Epidermal melanocyte (primary cell): ENCODE measurements around the gene OR11H12.
"Not testable (repeated sequence)": the region's sequence is repeated elsewhere in the genome, so short reads cannot be mapped to it uniquely, and the experiment has no call there.

Experiments
- DNase-seq: peaks from one replicate; pipeline ENCODE4 v3.0.0; 2011; ENCODE audit warnings: low spot score; ENCODE audit not compliant: insufficient read length

OR11H12 gene

GRCh38 chr14:18600817-18601216, at the start of gene OR11H12:
Gene OR11H12, plus strand, starts transcription at chr14:18601117. Its CDS starts 0 bp downstream, at chr14:18601117.
- DNase-seq = not testable (repeated sequence)

GRCh38 chr14:18582908-18583307, 18.0 kb upstream of the OR11H12 start:
- not testable (repeated sequence) for DNase-seq

- not testable (repeated sequence) for DNase-seq
Observed at GRCh38 chr14:18626610-18627213, 25.8 kb downstream of the OR11H12 start.

- DNase-seq = not testable (repeated sequence)
Observed at GRCh38 chr14:18636066-18636465, 35.1 kb downstream of the OR11H12 start.

- not testable (repeated sequence) for DNase-seq
Observed at GRCh38 chr14:18638032-18638431, 37.1 kb downstream of the OR11H12 start.

GRCh38 chr14:18638785-18639184, 37.9 kb downstream of the OR11H12 start:
- DNase-seq = not testable (repeated sequence)

GRCh38 chr14:18646075-18646730, 45.3 kb downstream of the OR11H12 start:
- not testable (repeated sequence) for DNase-seq
